Testis (tissue), 2 donors: ENCODE measurements around the gene ZNF628.

Experiments used
- CTCF ChIP-seq, 3 experiments: fragments of 450-650 bp in 2 of 3; fragments of 200-600 bp in 1 of 3; sonication (generic) in 1 of 3; IDR thresholded peaks; one replicate each; pipeline ENCODE4 v1.5.1; 2016 to 2019; ENCODE audit warnings: antibody characterized with exemption in 3 of 3, mild to moderate bottlenecking in 2 of 3, moderate library complexity in 1 of 3
- POLR2A ChIP-seq: fragments of 450-650 bp; IDR thresholded peaks from one replicate; pipeline ENCODE4 v1.6.1; 2017; ENCODE audit warnings: antibody characterized with exemption, mild to moderate bottlenecking, moderate library complexity

- TF ChIP-seq CTCF (IDR thresholded peaks at IDR 0.05) (no peak), POLR2A (no peak)
Measured at GRCh38 chr19:55482967-55483705, 6.7 kb downstream of the ZNF628 start.
